ENCODE results near the gene AJM1. TPM values are rescaled to one million over a fixed set of nuclear protein-coding genes. Genes with fewer than 3 reads are reported as not detected.
"Not testable (repeated sequence)": the region's sequence is repeated elsewhere in the genome, so short reads cannot be mapped to it uniquely, and the experiment has no call there.

AJM1 gene
- total RNA-seq, 1 experiment from 2014 or later = 2.9 TPM

- CTCF ChIA-PET = no interaction called here
- intact Hi-C loops (cut with micrococcal nuclease; ENCODE audit: unreplicated experiment) = no loop called here
- Mint-ChIP-seq H3K27me3 (ENCODE audit: unreplicated experiment) (no peaks in the 10 kb centered on the region), H3K4me1 (ENCODE audit: low read depth, unreplicated experiment) (peaks cover 8% of the 10 kb centered on the region), H3K36me3 (ENCODE audit: insufficient read depth, unreplicated experiment) (no peaks in the 10 kb centered on the region), H3K9me3 (ENCODE audit: low read depth, unreplicated experiment) (peaks cover 2% of the 10 kb centered on the region), H3K27ac (ENCODE audit: unreplicated experiment) (no peak overlapping the region), H3K4me3 (ENCODE audit: low read depth, unreplicated experiment) (no peak overlapping the region)
- no TSS peak for BruUV-seq (replicated peaks)
- no peak for DNase-seq
- TF ChIP-seq, protein P1, sequence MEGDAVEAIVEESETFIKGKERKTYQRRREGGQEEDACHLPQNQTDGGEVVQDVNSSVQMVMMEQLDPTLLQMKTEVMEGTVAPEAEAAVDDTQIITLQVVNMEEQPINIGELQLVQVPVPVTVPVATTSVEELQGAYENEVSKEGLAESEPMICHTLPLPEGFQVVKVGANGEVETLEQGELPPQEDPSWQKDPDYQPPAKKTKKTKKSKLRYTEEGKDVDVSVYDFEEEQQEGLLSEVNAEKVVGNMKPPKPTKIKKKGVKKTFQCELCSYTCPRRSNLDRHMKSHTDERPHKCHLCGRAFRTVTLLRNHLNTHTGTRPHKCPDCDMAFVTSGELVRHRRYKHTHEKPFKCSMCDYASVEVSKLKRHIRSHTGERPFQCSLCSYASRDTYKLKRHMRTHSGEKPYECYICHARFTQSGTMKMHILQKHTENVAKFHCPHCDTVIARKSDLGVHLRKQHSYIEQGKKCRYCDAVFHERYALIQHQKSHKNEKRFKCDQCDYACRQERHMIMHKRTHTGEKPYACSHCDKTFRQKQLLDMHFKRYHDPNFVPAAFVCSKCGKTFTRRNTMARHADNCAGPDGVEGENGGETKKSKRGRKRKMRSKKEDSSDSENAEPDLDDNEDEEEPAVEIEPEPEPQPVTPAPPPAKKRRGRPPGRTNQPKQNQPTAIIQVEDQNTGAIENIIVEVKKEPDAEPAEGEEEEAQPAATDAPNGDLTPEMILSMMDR (IDR thresholded peaks at IDR 0.05; ENCODE audit: unreplicated experiment) = no peak
Measured at GRCh38 chr9:136876476-136876875, 34.2 kb downstream of the AJM1 start.

GRCh38 chr9:136880651-136881050 lies 38.4 kb downstream of the AJM1 start:
- CTCF ChIA-PET = interaction anchor here (1.3 kb wide), 1 partner anchor 13 kb away, joined by 4 read pairs; no protein-coding TSS in a partner anchor
- H3K27me3 Mint-ChIP-seq (ENCODE audit: unreplicated experiment) = no peaks in the 10 kb centered on the region
- H3K4me1 Mint-ChIP-seq (ENCODE audit: low read depth, unreplicated experiment) = peaks cover 8% of the 10 kb centered on the region
- peak overlapping the region; percentile 74 for H3K27ac Mint-ChIP-seq (ENCODE audit: unreplicated experiment)
- TF ChIP-seq, protein P1 (IDR thresholded peaks at IDR 0.05; ENCODE audit: unreplicated experiment) = no peak
- peaks cover 2% of the 10 kb centered on the region for H3K9me3 Mint-ChIP-seq (ENCODE audit: low read depth, unreplicated experiment)
- intact Hi-C loops (cut with micrococcal nuclease; ENCODE audit: unreplicated experiment) = no loop called here
- no peak overlapping the region for H3K4me3 Mint-ChIP-seq (ENCODE audit: low read depth, unreplicated experiment)
- H3K36me3 Mint-ChIP-seq (ENCODE audit: insufficient read depth, unreplicated experiment) = peaks cover 29% of the 10 kb centered on the region
- BruUV-seq (replicated peaks) = no TSS peak
- DNase-seq = no peak

GRCh38 chr9:136881691-136882108 lies 39.4 kb downstream of the AJM1 start:
- peak; percentile 35 for DNase-seq
- peaks cover 39% of the 10 kb centered on the region for H3K36me3 Mint-ChIP-seq (ENCODE audit: insufficient read depth, unreplicated experiment)
- CTCF ChIA-PET = interaction anchor here (0.6 to 2.6 kb wide), 3 partner anchors 14 to 96 kb away, joined by 3 to 12 read pairs (median 4); no protein-coding TSS in a partner anchor

GRCh38 chr9:136882109-136882946 lies 40.0 kb downstream of the AJM1 start:
- intact Hi-C loops (cut with micrococcal nuclease; ENCODE audit: unreplicated experiment) = no loop called here
- TF ChIP-seq, protein P1 (IDR thresholded peaks at IDR 0.05; ENCODE audit: unreplicated experiment) = no peak
- H3K27ac Mint-ChIP-seq (ENCODE audit: unreplicated experiment) = peak overlapping the region; percentile 71
- no peaks in the 10 kb centered on the region for H3K27me3 Mint-ChIP-seq (ENCODE audit: unreplicated experiment)
- no peaks in the 10 kb centered on the region for H3K4me1 Mint-ChIP-seq (ENCODE audit: low read depth, unreplicated experiment)
- CTCF ChIA-PET = interaction anchor here (0.6 to 2.6 kb wide), 3 partner anchors 15 to 97 kb away, joined by 3 to 12 read pairs (median 4); no protein-coding TSS in a partner anchor
- no TSS peak for BruUV-seq (replicated peaks)
- peak overlapping the region; percentile 52 for H3K4me3 Mint-ChIP-seq (ENCODE audit: low read depth, unreplicated experiment)
- H3K9me3 Mint-ChIP-seq (ENCODE audit: low read depth, unreplicated experiment) = no peaks in the 10 kb centered on the region
- DNase-seq = peak; percentile 92
- peaks cover 45% of the 10 kb centered on the region for H3K36me3 Mint-ChIP-seq (ENCODE audit: insufficient read depth, unreplicated experiment)

More at GRCh38 chr9:136881691-136882108, 39.4 kb downstream of the AJM1 start:
- Mint-ChIP-seq H3K27ac (ENCODE audit: unreplicated experiment) (peak overlapping the region; percentile 60), H3K4me1 (ENCODE audit: low read depth, unreplicated experiment) (no peaks in the 10 kb centered on the region), H3K9me3 (ENCODE audit: low read depth, unreplicated experiment) (no peaks in the 10 kb centered on the region), H3K4me3 (ENCODE audit: low read depth, unreplicated experiment) (peak overlapping the region; percentile 52), H3K27me3 (ENCODE audit: unreplicated experiment) (no peaks in the 10 kb centered on the region)
- no TSS peak for BruUV-seq (replicated peaks)
- TF ChIP-seq, protein P1 (IDR thresholded peaks at IDR 0.05; ENCODE audit: unreplicated experiment) = no peak
- intact Hi-C loops (cut with micrococcal nuclease; ENCODE audit: unreplicated experiment) = no loop called here

GRCh38 chr9:136882947-136883283 lies 40.6 kb downstream of the AJM1 start:
- CTCF ChIA-PET = interaction anchor here (2.6 kb wide), 1 partner anchor 19 kb away, joined by 12 read pairs; no protein-coding TSS in a partner anchor
- intact Hi-C loops (cut with micrococcal nuclease; ENCODE audit: unreplicated experiment); H3K4me1 Mint-ChIP-seq (ENCODE audit: low read depth, unreplicated experiment): not testable (repeated sequence)

GRCh38 chr9:136883670-136884069 lies 41.4 kb downstream of the AJM1 start:
- H3K4me1 Mint-ChIP-seq (ENCODE audit: low read depth, unreplicated experiment); intact Hi-C loops (cut with micrococcal nuclease; ENCODE audit: unreplicated experiment); H3K4me3 Mint-ChIP-seq (ENCODE audit: low read depth, unreplicated experiment); BruUV-seq (replicated peaks); H3K27ac Mint-ChIP-seq (ENCODE audit: unreplicated experiment); DNase-seq; H3K9me3 Mint-ChIP-seq (ENCODE audit: low read depth, unreplicated experiment); H3K27me3 Mint-ChIP-seq (ENCODE audit: unreplicated experiment): not testable (repeated sequence)
- CTCF ChIA-PET = interaction anchor here (0.7 to 2.6 kb wide), 2 partner anchors 18 to 474 kb away, joined by 3 to 12 read pairs; no protein-coding TSS in a partner anchor
- peaks cover 48% of the 10 kb centered on the region for H3K36me3 Mint-ChIP-seq (ENCODE audit: insufficient read depth, unreplicated experiment)

More at GRCh38 chr9:136882947-136883283, 40.6 kb downstream of the AJM1 start:
- TSS peak; percentile 25 for BruUV-seq (replicated peaks)
- H3K36me3 Mint-ChIP-seq (ENCODE audit: insufficient read depth, unreplicated experiment) = peaks cover 48% of the 10 kb centered on the region
- peak overlapping the region; percentile 52 for H3K4me3 Mint-ChIP-seq (ENCODE audit: low read depth, unreplicated experiment)
- DNase-seq; H3K9me3 Mint-ChIP-seq (ENCODE audit: low read depth, unreplicated experiment); H3K27me3 Mint-ChIP-seq (ENCODE audit: unreplicated experiment): not testable (repeated sequence)
- peak overlapping the region; percentile 71 for H3K27ac Mint-ChIP-seq (ENCODE audit: unreplicated experiment)

Data from Calu3 (cell line).